NCI-H69 (cell line): ENCODE measurements around the gene RNU1-1.
"Not testable (repeated sequence)": the region's sequence is repeated elsewhere in the genome, so short reads cannot be mapped to it uniquely, and the experiment has no call there.

Experiments
- DNase-seq: peaks from one replicate; lab custom pipeline; 2025; lab: John Stamatoyannopoulos, UW

Gene RNU1-1

GRCh38 chr1:16521679-16522078 is 7.6 kb upstream of the RNU1-1 start:
- DNase-seq: not testable (repeated sequence)

DNA sequence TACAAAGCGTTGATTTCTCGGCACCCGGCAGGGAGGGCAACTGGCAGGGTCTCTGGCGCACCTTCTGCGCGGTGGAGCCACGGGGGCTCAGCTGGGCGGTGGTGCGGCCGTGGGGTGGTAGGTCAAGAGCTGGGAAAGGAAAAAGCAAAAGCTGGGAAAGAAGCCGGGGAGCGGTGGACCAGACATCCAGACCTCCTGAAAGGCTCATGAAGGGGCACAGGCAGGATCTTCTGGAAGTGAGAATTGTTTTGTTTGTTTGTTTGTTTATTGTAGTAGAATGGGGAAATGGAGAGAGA is 7.2 kb upstream of the RNU1-1 start:
- no peak for DNase-seq

DNA sequence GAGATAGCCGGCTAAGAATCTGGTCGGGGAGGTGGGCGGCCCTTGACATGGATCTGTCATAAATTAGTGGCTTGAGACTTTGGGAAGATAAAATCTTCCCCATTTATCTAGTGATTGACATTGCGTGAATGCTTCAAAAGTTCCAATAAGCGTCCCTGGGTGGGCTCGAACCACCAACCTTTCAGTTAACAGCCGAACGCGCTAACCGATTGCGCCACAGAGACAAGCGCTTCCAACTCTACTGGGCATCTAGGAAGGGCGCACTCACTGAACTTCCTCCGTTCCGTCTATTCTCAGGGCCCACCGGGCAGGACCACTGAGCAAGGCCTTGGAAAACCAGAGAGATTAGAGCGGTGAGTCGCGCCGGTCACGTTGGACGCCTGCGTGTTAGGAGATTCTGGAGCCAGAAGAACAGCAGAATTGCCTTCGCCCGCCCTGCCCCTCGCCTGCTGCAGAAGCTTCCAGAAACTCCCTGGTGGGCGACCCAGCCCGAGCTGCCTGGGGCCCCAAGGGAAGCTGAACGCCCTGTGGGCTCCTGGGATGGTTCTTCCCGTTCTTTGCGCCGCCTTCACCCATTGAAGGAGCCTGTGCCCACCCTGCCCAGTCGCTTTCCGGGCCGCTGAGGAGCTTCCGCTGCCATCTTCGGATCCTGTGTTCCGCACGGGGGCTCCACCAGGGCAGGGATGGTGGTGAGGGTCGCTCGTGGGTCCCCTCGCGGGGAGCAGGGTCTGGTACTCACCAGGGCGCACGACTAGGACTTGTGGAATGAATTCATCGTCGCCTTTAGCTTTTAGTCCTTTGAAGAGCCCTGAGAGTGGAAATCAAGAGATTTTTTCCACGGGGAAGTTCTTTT is 6.6 kb upstream of the RNU1-1 start:
- not testable (repeated sequence) for DNase-seq

DNA sequence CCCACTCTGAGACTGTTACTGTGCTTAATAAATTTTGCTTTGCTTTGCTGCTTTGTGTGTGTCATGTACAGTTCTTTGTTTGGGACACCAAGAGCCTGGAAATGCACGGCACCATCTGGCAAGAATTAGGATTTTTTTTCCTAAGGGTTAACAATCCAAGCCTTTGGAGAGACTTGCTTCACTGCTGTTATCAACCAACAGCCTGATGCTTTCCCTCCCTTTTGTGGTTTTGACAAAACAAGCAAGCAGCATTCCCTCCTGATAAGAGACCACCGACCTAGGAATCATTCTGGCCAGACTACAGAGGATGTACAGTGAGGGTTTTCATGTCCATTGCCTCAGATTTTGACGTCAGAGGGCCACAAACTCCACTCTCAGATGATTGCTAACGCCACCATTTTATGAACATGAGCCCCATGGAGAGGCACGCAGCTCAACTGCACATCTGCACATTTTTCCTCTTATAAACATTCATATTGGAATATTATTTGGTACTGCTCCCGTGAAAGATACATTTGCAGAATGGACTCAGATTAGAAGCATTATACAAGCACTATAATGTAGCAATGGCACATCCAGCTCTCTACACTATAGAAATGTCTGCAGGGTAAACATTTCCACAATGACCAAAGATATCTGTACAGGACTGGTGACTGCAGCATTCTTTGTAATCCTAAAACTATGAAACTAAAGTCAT is 5.3 kb upstream of the RNU1-1 start:
- not testable (repeated sequence) for DNase-seq

DNA sequence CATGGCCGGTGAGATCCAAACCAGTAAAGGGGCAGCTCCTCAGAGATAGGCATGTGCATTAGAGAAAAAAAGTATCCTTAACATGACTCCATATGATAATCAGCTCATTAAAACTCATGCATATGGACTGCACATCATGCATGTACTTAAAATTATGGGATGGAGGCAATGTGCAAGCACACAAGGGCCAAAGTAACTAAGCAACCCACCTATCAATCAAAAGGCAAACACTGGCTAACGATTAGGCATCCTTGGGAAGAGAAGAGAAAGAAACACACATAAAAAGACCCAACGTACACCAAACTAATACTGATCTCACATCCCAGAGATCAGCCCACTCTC is 4.8 kb upstream of the RNU1-1 start:
- not testable (repeated sequence) for DNase-seq

GRCh38 chr1:16516694-16517410 is 2.8 kb upstream of the RNU1-1 start:
- not testable (repeated sequence) for DNase-seq

DNA sequence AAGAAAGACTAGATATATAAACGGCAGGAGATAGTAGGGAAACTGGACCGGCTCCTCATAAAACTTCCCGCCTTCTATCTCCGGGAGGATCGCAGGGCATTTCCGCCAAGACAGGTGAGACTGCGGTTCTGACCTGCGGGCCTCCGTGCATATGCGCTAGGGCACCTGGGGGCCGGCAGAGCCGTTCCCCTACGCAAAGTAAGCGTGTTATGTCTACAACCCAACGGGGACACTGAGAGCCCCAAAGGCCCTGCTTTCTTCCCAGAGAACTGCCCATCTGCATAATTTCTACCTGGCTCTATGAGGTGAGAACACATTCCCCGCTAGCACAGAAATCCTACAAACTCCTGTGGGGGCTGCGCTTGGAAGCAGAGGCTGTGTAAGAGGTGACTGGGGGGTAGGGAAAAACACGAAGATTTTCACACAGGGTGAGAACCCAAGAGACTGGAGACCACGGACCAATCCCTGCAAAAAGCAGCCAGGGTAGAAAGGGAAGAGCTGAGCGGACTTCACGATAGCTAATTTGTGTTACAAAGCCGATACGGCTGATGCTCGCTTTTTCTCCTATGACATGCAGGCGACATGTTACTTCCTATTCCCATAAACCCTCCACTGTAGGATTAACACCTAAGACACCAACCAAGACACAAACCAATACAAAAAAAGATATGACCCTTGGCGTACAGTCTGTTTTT is 526 bp downstream of the RNU1-1 start:
- peak; percentile 90 for DNase-seq

- peak; percentile 3 for DNase-seq
These were observed 1.3 kb downstream of the RNU1-1 start for GRCh38 chr1:16512624-16513411.

GRCh38 chr1:16511926-16512325 is 2.2 kb downstream of the RNU1-1 start:
- not testable (repeated sequence) for DNase-seq

DNA sequence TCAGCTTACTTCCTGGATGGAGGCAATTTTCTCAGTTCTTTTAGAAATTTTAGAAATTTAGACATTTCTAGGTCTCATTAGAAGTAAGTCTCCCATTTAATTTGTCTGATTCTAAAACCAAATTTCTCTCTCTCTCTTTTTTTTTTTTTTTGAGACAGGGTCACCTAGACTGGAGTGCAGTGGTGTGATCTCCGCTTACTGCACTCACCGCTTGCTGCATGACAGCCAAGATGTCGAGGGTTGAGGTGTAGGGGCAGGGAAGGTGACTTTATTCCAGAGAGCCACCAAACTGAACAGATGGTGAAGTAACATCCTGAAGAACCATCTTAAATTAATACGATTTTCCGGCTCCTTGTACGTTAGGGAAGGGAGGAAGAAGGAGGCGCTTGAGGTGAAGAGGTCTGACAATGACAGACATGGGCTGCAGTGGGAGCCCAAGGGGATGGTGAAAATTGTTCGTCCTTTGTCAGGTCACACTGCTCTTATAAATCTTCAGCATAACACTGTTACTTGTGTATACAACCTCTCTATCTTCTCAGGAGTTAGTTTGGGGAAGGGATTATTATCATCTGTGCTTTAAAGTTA is 5.1 kb downstream of the RNU1-1 start:
- not testable (repeated sequence) for DNase-seq

DNA sequence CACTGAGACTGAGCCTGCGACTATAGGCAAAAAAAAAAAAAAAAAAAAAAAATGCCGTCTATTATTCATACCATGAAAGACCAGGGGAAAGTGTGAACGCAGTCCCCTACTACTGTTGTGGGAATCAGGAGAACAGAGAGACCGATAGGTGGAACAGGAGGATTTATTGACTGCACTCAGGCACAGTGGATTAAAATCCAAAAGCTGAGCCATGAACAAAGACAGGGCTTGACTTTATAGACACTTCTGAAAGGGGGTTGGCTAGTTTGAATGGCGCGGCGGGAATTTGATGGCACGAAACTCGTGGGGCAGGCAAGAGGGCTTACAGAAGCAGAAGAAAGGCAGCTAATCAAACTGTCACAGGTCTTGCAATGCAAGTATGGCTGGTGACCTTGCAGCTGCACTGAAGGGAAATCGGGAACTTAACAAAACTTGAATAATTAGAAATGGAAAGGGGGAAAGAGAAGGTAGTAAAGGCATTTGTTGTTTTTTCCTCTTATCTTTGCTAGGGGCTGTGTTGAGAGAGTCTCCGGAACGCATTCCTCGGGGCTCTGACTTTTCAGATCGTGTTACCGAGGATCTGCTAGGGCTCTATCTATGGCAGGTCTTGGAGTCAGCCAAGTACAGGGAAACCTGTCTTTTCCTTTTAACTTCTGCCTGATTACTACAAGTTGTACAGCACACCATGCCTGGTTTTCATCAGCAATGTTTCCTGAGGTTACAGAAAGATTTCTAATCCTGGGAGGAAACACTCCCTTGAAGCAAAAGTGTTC is 7.5 kb downstream of the RNU1-1 start:
- DNase-seq: not testable (repeated sequence)

DNA sequence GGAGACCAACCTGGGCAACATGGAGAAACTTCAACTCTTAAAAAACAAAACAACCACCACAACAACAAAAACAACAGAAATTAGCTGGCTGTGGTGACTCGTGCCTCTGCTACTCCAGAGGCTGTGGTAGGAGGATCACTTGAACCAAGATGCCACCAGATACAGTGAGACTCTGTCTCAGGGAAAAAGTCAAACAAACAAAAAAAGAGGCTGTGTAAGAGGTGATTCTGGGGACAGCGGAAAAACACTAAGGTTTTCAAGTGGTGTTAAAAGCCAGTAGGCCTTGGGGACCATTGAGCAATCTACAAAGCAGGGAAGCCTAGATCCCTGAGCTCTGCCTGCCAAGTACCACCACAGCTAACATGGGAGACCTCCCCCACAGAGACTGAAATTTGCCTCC is 8.2 kb downstream of the RNU1-1 start:
- DNase-seq: not testable (repeated sequence)

GRCh38 chr1:16503494-16503893 is 10.6 kb downstream of the RNU1-1 start:
- no peak for DNase-seq

- not testable (repeated sequence) for DNase-seq
These were observed 12.6 kb downstream of the RNU1-1 start for GRCh38 chr1:16501446-16501845.

- DNase-seq: not testable (repeated sequence)
These were observed 13.1 kb downstream of the RNU1-1 start for GRCh38 chr1:16500975-16501374.

GRCh38 chr1:16500466-16500865 is 13.6 kb downstream of the RNU1-1 start:
- not testable (repeated sequence) for DNase-seq

DNA sequence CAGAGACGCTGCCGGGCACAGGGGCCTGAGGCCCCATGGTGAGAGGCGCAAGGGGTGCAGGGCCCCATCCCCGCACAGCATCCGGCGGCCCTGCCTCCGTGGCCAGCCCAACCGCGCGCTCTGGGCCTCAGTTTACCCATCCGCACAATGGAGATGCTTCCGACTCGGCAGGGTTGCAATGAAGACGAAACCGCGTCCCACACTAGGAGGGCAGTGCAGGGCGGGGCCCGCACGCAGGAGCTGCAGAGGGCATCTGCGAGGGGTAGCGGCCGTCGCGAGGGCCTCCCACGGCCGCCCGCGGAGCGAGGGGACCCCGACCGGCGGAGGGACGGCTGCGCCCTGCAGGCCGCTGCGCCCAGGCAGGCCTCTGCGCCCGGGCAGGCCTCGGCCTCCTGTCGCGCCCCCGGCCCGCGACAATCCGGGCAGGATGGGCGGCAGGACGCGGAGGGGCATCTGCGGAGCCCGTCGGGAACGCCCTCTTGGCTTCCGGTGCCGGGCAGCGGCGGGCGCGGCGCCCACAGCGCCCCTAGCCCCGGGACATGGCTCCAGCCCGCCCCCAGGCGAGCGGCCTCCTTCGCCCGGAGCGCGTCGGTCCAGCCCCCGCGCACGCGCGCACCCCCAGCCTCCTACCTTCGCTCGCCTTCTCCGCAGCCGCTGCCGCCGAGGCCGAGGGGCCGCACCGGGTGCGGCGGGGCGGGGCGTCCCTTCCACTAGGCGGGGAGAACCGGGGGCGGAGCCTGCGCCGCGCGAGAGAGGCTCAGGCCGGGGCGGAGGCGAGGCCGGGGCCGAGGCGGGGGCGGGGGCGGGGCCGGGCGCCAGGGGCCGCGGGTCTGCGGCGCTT is 15.3 kb downstream of the RNU1-1 start:
- DNase-seq: peak; percentile 90

- DNase-seq: peak; percentile 29
These were observed 16.0 kb downstream of the RNU1-1 start for GRCh38 chr1:16498047-16498446.

DNA sequence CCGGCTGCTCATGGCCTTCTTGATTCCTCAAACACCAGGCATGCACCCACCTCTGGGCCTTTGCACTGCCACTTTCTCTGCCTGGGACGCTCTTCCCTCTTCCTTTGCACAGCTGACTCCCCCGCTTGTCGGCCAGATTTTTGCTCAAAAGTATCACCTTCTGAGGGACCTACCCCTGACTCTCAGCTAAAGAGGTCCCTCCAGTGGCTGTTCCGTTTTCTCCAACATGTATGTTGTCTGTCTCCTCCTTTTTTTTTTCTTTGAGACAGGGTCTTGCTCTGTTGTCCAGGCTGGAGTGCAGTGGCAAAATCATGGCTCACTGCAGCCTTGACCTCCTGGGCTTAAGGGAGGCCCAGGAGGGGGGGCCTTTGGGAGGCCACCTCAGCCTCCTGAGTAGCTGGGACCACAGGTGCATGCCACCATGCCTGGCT is 16.6 kb downstream of the RNU1-1 start:
- DNase-seq: peak; percentile 24
